Glomerular endothelial cell (primary cell): ENCODE results near the gene TRAM1L1. TPM values are rescaled to one million over a fixed set of nuclear protein-coding genes. Genes with fewer than 3 reads are reported as not detected.

Source experiments
- DNase-seq: peaks from one replicate; pipeline ENCODE4 v3.0.0-alpha.2; 2011; ENCODE audit warnings: low read depth, low spot score; ENCODE audit errors: extremely low read depth
- total RNA-seq: library from RNA; depleted of rRNA; stranded (reverse); fragments of >200 nt; gene quantifications from 2 replicates; pipeline ENCODE4 v1.2.3, GENCODE V29; 2015

TRAM1L1 gene
- 1.4 and 3.7 TPM in 2 replicates for total RNA-seq

GRCh38 chr4:117084866-117085701 is at the start of gene TRAM1L1:
TRAM1L1 (minus strand) TSS chr4:117085576; CDS start chr4:117085393, 183 bp downstream.
- DNase-seq, result no peak

GRCh38 chr4:117134386-117134785 is 49.0 kb upstream of the TRAM1L1 start:
- peak; percentile 22 for DNase-seq

GRCh38 chr4:117096886-117097285 is 11.5 kb upstream of the TRAM1L1 start:
- no peak for DNase-seq

GRCh38 chr4:117096462-117096861 is 11.1 kb upstream of the TRAM1L1 start:
- no peak for DNase-seq

- DNase-seq, result no peak
These were observed 8.2 kb upstream of the TRAM1L1 start for GRCh38 chr4:117093571-117093970.

GRCh38 chr4:117077760-117078159 is 7.6 kb downstream of the TRAM1L1 start:
- no peak for DNase-seq

GRCh38 chr4:117068120-117068519 is 17.3 kb downstream of the TRAM1L1 start:
- no peak for DNase-seq

GRCh38 chr4:117063961-117064696 is 21.2 kb downstream of the TRAM1L1 start:
- no peak for DNase-seq

- DNase-seq, result no peak
These were observed 42.4 kb downstream of the TRAM1L1 start for GRCh38 chr4:117042962-117043361.
